ENCODE measurements around the gene DNHD1. TPM values are rescaled to one million over a fixed set of nuclear protein-coding genes. Genes with fewer than 3 reads are reported as not detected.

DNHD1 gene
- total RNA-seq, 1 donor from 2014 or later = 6.6 TPM

GRCh38 chr11:6481012-6481923 is 15.8 kb upstream of the DNHD1 start, which contains the start of the genes ARFIP2 and TIMM10B:
ARFIP2 (minus strand) TSS chr11:6481331; CDS start chr11:6480421, 910 bp downstream.
TIMM10B (plus strand) TSS chr11:6481501; CDS start chr11:6481517, 16 bp downstream.
- H3K36me3 Mint-ChIP-seq (ENCODE audit: unreplicated experiment) = peaks cover 32% of the 10 kb centered on the region
- H3K4me3 Mint-ChIP-seq (ENCODE audit: unreplicated experiment) = peak within 1 kb of the TSS; percentile 95
- no peaks in the 10 kb centered on the region for H3K27me3 Mint-ChIP-seq (ENCODE audit: unreplicated experiment)
- H3K9me3 Mint-ChIP-seq (ENCODE audit: unreplicated experiment) = no peaks in the 10 kb centered on the region
- peaks cover 31% of the 10 kb centered on the region for H3K4me1 Mint-ChIP-seq (ENCODE audit: unreplicated experiment)
- TF ChIP-seq, protein P1, sequence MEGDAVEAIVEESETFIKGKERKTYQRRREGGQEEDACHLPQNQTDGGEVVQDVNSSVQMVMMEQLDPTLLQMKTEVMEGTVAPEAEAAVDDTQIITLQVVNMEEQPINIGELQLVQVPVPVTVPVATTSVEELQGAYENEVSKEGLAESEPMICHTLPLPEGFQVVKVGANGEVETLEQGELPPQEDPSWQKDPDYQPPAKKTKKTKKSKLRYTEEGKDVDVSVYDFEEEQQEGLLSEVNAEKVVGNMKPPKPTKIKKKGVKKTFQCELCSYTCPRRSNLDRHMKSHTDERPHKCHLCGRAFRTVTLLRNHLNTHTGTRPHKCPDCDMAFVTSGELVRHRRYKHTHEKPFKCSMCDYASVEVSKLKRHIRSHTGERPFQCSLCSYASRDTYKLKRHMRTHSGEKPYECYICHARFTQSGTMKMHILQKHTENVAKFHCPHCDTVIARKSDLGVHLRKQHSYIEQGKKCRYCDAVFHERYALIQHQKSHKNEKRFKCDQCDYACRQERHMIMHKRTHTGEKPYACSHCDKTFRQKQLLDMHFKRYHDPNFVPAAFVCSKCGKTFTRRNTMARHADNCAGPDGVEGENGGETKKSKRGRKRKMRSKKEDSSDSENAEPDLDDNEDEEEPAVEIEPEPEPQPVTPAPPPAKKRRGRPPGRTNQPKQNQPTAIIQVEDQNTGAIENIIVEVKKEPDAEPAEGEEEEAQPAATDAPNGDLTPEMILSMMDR (IDR thresholded peaks at IDR 0.05) = no peak
- peak; percentile 99 for DNase-seq (ENCODE audit: extremely low spot score, unreplicated experiment)
- peak within 1 kb of the TSS; percentile 98 for H3K27ac Mint-ChIP-seq (ENCODE audit: unreplicated experiment)

GRCh38 chr11:6481924-6482275 is 15.2 kb upstream of the DNHD1 start:
- TF ChIP-seq, protein P1 (IDR thresholded peaks at IDR 0.05) = no peak
- H3K4me1 Mint-ChIP-seq (ENCODE audit: unreplicated experiment) = peaks cover 31% of the 10 kb centered on the region
- H3K4me3 Mint-ChIP-seq (ENCODE audit: unreplicated experiment) = peak overlapping the region; percentile 95
- H3K9me3 Mint-ChIP-seq (ENCODE audit: unreplicated experiment) = no peaks in the 10 kb centered on the region
- H3K27me3 Mint-ChIP-seq (ENCODE audit: unreplicated experiment) = no peaks in the 10 kb centered on the region
- no peak for DNase-seq (ENCODE audit: extremely low spot score, unreplicated experiment)
- peak overlapping the region; percentile 98 for H3K27ac Mint-ChIP-seq (ENCODE audit: unreplicated experiment)
- peaks cover 32% of the 10 kb centered on the region for H3K36me3 Mint-ChIP-seq (ENCODE audit: unreplicated experiment)

GRCh38 chr11:6482441-6482840 is 14.6 kb upstream of the DNHD1 start:
- Mint-ChIP-seq H3K4me3 (ENCODE audit: unreplicated experiment) (peak overlapping the region; percentile 95), H3K27me3 (ENCODE audit: unreplicated experiment) (no peaks in the 10 kb centered on the region), H3K27ac (ENCODE audit: unreplicated experiment) (peak overlapping the region; percentile 98), H3K9me3 (ENCODE audit: unreplicated experiment) (no peaks in the 10 kb centered on the region), H3K4me1 (ENCODE audit: unreplicated experiment) (peaks cover 29% of the 10 kb centered on the region), H3K36me3 (ENCODE audit: unreplicated experiment) (peaks cover 30% of the 10 kb centered on the region)
- DNase-seq (ENCODE audit: extremely low spot score, unreplicated experiment) = no peak
- TF ChIP-seq, protein P1 (IDR thresholded peaks at IDR 0.05) = no peak

- TF ChIP-seq, protein P1 (IDR thresholded peaks at IDR 0.05) = no peak
- Mint-ChIP-seq H3K36me3 (ENCODE audit: unreplicated experiment) (peaks cover 26% of the 10 kb centered on the region), H3K27ac (ENCODE audit: unreplicated experiment) (peak overlapping the region; percentile 98), H3K9me3 (ENCODE audit: unreplicated experiment) (no peaks in the 10 kb centered on the region), H3K27me3 (ENCODE audit: unreplicated experiment) (no peaks in the 10 kb centered on the region), H3K4me3 (ENCODE audit: unreplicated experiment) (peak overlapping the region; percentile 95), H3K4me1 (ENCODE audit: unreplicated experiment) (peaks cover 29% of the 10 kb centered on the region)
- DNase-seq (ENCODE audit: extremely low spot score, unreplicated experiment) = no peak
Observed at GRCh38 chr11:6483015-6483414, 14.1 kb upstream of the DNHD1 start.

DNA sequence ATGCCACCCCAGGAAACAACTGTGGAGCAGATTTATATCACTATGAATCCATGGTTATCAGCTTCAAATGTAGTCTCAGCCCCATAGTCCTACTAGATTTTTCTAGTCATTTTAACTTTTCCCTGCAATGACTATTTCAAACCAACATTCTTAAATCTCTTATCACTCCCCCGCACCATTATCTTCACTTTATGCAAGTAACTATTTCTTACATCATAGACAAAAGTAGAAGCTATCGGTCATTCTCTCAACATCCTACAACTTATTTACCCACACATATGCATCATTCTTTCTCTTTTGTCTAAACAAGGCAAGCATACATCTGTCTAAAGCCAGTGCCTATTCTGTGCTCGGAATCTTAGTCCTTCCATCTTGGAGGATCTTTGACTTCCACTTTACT is 11.4 kb upstream of the DNHD1 start:
- no peaks in the 10 kb centered on the region for H3K27me3 Mint-ChIP-seq (ENCODE audit: unreplicated experiment)
- no peak for DNase-seq (ENCODE audit: extremely low spot score, unreplicated experiment)
- H3K27ac Mint-ChIP-seq (ENCODE audit: unreplicated experiment) = no peak overlapping the region
- TF ChIP-seq, protein P1 (IDR thresholded peaks at IDR 0.05) = no peak
- H3K4me3 Mint-ChIP-seq (ENCODE audit: unreplicated experiment) = no peak overlapping the region
- H3K36me3 Mint-ChIP-seq (ENCODE audit: unreplicated experiment) = peaks cover 22% of the 10 kb centered on the region
- no peaks in the 10 kb centered on the region for H3K9me3 Mint-ChIP-seq (ENCODE audit: unreplicated experiment)
- peaks cover 17% of the 10 kb centered on the region for H3K4me1 Mint-ChIP-seq (ENCODE audit: unreplicated experiment)
